ENCODE data around the gene PHB1. TPM values are rescaled to one million over a fixed set of nuclear protein-coding genes. Genes with fewer than 3 reads are reported as not detected.

Gene PHB1
- total RNA-seq, result 138 and 139 TPM in 2 replicates

GRCh38 chr17:49414622-49415350 lies at the start of gene PHB1:
Gene PHB1, minus strand, starts transcription at chr17:49414882. Its CDS starts 1,618 bp downstream, at chr17:49413264.

GRCh38 chr17:49361902-49362722 lies 52.6 kb downstream of the PHB1 start, which contains the start of gene ZNF652:
Gene ZNF652, minus strand, starts transcription at chr17:49362250. Its CDS starts 44,525 bp downstream, at chr17:49317725.

Other genes starting within 250 kb of the PHB1 start
- 0.28 TPM in 1 of 2 replicates, not detected in the other for gene GNGT2, start 204.3 kb downstream of the PHB1 start, total RNA-seq
- gene ABI3, start 204.2 kb downstream of the PHB1 start, total RNA-seq, result 0.09 and 0.14 TPM in 2 replicates
- 0.46 and 0.71 TPM in 2 replicates for gene PHOSPHO1, start 184.1 kb downstream of the PHB1 start, total RNA-seq
- 7.3 and 9.1 TPM in 2 replicates for gene ZNF652, start 52.6 kb downstream of the PHB1 start, total RNA-seq
- 0.14 and 0.18 TPM in 2 replicates for gene NGFR, start 80.4 kb upstream of the PHB1 start, total RNA-seq
- 0.14 and 0.55 TPM in 2 replicates for gene NXPH3, start 161.0 kb upstream of the PHB1 start, total RNA-seq